MM.1S (cell line): Measurements from ENCODE around the gene ELP5.

ENCODE experiments used
- EZH2 ChIP-seq: fragments of 300-600 bp; sonication (generic); optimal IDR thresholded peaks from 2 replicates; pipeline ENCODE3; 2017; ENCODE audit warnings: low read depth, mild to moderate bottlenecking, antibody characterized with exemption, low read length, mixed read lengths
- TF ChIP-seq, protein P1 (sequence below): fragments of 300-600 bp; sonication (generic); IDR thresholded peaks from 2 replicates; pipeline ENCODE4 v1.5.1; 2016; ENCODE audit warnings: antibody characterized with exemption, low read length, mixed read lengths

DNA sequence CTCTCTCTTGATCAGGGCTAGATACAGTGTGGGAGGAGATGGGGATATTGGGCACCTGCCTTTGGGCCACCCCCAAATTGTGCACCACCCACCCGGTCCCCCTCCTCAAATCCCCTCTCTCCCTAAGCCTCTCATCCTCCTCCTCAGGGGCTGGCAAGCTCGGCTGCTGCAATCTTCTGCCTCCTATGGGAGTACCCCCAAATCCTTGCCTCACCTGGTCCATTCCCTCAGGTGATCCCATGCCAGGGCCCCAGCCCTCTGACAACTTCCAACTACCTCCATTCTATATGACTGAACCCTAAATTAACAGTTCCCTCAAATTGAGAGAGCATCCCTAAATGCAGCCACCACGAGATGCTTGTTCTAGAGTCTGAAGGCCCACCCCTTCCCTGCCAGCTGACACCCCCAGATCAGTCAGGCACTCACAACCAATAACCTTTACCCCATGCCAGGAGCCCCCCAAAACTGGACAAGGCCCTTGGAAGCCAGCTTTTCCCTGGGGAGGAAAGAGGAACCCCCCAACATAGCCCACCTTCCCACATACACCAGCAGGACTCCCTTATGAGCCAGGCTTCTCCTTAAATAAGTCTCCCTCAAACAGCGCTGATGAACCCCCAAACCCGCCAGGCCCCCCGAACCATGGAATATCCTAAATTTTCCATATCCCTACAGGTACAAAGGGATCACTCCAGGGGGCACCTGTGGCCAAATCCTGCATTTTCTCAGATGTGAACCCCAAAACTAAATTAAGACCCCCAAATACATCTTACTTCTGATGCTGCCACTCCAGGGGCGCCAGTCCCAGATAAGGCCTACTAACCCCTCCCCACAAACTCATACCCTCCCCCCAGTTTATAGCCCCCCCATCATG is 35.5 kb upstream of the ELP5 start:
- TF ChIP-seq, protein P1, sequence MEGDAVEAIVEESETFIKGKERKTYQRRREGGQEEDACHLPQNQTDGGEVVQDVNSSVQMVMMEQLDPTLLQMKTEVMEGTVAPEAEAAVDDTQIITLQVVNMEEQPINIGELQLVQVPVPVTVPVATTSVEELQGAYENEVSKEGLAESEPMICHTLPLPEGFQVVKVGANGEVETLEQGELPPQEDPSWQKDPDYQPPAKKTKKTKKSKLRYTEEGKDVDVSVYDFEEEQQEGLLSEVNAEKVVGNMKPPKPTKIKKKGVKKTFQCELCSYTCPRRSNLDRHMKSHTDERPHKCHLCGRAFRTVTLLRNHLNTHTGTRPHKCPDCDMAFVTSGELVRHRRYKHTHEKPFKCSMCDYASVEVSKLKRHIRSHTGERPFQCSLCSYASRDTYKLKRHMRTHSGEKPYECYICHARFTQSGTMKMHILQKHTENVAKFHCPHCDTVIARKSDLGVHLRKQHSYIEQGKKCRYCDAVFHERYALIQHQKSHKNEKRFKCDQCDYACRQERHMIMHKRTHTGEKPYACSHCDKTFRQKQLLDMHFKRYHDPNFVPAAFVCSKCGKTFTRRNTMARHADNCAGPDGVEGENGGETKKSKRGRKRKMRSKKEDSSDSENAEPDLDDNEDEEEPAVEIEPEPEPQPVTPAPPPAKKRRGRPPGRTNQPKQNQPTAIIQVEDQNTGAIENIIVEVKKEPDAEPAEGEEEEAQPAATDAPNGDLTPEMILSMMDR: no peak
- no peak for TF ChIP-seq EZH2
